ENCODE results near the gene ACAP3. TPM values are rescaled to one million over a fixed set of nuclear protein-coding genes. Genes with fewer than 3 reads are reported as not detected.

The ACAP3 gene
- total RNA-seq, 6 experiments from 2014 or later: 39.4 to 50.8 (median 42.6) TPM

DNA sequence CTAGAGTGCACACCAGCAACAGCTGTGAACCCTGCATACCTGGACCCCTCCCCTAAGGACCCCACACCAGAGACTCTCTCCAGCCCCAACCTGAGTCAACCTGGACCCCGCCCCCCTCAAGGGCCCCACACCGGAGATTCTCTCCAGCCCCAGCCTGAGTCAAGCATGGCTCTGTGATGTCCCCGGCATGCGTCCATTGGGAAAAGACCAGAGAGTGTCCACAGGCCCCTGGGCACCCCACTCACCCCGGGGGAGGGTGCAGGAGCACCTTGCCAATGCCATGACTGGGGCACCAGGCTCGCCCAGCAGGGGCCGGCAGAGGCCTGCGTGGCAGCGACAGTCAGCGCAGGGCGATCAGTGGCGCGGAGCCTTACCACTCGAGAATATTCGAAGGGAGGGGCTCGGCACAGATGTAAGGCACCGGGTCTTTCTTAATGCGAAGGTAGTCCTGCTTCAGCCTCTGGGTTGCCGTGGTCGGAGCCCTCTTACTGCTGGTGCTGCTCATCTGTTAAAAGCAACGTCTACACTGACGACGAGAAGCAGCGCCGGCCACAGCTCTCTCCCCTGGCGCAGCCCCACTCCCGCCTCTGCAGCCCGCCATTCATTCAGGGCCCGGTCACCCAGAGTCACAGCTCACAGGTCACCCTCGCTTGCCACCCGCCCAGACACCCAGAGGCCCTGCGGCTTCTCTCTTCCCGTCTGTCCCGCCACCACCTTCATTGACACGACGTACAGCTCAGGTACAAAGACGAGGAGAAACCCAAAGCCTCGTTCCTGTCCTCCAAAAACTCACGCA, 40.0 kb downstream of the ACAP3 start:
- Mint-ChIP-seq H3K9me3 (no peaks in the 10 kb centered on the region), H3K4me3 (no peak overlapping the region), H3K4me1 (ENCODE audit: low read depth) (peaks cover 62% of the 10 kb centered on the region), H3K36me3 (ENCODE audit: low read depth) (peaks cover 39% of the 10 kb centered on the region), H3K27ac (peak overlapping the region; percentile 79), H3K27me3 (ENCODE audit: insufficient read depth) (peaks cover 10% of the 10 kb centered on the region)
- DNase-seq: no peak
- TF ChIP-seq, protein P1, sequence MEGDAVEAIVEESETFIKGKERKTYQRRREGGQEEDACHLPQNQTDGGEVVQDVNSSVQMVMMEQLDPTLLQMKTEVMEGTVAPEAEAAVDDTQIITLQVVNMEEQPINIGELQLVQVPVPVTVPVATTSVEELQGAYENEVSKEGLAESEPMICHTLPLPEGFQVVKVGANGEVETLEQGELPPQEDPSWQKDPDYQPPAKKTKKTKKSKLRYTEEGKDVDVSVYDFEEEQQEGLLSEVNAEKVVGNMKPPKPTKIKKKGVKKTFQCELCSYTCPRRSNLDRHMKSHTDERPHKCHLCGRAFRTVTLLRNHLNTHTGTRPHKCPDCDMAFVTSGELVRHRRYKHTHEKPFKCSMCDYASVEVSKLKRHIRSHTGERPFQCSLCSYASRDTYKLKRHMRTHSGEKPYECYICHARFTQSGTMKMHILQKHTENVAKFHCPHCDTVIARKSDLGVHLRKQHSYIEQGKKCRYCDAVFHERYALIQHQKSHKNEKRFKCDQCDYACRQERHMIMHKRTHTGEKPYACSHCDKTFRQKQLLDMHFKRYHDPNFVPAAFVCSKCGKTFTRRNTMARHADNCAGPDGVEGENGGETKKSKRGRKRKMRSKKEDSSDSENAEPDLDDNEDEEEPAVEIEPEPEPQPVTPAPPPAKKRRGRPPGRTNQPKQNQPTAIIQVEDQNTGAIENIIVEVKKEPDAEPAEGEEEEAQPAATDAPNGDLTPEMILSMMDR (IDR thresholded peaks at IDR 0.05): no peak

DNA sequence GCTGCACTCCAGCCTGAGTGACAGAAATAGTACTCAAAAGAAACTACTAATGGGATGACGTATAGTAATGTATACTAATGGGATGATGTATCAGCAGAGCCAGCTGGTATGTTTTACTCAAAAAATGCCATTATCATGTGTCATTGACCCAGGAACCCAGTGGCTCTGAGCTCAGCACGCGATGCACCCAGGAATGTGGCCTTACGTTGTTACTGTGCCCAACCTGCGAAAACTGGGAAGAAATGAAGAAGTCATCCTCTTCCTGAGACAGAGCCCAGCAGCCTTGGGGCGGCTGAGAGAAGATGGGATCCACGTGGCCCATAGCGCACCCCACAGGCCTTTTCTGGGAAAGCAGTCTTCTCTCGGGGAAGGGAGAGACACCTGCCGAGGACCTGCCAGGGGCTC, 42.9 kb downstream of the ACAP3 start:
- H3K4me3 Mint-ChIP-seq: peak overlapping the region; percentile 67
- DNase-seq: peak; percentile 100
- peak overlapping the region; percentile 99 for H3K27ac Mint-ChIP-seq
- peaks cover 46% of the 10 kb centered on the region for H3K4me1 Mint-ChIP-seq (ENCODE audit: low read depth)
- no peaks in the 10 kb centered on the region for H3K9me3 Mint-ChIP-seq
- H3K36me3 Mint-ChIP-seq (ENCODE audit: low read depth): peaks cover 26% of the 10 kb centered on the region
- TF ChIP-seq, protein P1 (IDR thresholded peaks at IDR 0.05): peak; percentile 77
- H3K27me3 Mint-ChIP-seq (ENCODE audit: insufficient read depth): peaks cover 13% of the 10 kb centered on the region

DNA sequence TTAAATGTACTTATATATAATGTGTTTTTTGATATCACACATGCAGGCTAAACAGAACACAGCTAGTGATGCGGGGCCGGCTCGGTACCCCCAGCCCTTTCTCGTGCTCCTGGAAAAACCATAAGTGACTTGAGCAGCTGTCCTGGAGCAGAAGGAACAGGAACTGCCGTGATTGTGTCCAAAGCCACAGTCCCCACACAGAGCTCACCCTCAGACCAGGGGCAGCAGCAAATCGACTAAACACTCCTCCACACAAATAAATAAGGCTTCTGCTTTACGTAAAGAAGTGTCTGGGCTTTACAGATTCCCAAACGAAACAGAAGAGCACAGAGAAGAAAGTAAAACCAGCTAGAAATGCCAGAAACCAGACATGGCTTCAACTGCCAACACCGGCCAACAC, 43.7 kb downstream of the ACAP3 start:
- TF ChIP-seq, protein P1 (IDR thresholded peaks at IDR 0.05): no peak
- Mint-ChIP-seq H3K27me3 (ENCODE audit: insufficient read depth) (peaks cover 14% of the 10 kb centered on the region), H3K4me1 (ENCODE audit: low read depth) (peaks cover 46% of the 10 kb centered on the region), H3K9me3 (no peaks in the 10 kb centered on the region), H3K36me3 (ENCODE audit: low read depth) (peaks cover 30% of the 10 kb centered on the region), H3K27ac (peak overlapping the region; percentile 99), H3K4me3 (peak overlapping the region; percentile 67; the same call in 1 of the 2 replicates)
- no peak for DNase-seq

DNA sequence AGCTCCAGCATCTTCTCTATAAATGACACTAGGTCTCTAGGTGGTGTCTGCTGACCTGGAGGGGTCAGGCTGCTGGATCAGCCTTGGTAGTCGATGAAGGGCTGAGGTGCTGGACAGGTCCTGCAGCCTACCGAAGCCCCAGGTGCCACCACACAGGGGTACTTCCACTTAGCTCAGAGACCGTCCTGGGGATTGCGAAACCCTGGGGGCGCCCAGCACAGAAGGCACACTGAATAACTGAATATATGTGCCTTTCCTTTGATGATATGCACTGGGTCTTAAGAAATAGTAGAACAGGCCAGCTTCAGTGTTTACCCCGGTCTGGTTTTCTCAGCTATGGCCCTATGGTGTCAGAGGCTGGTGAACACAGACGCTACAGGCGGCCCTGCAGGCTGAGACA, 45.0 kb downstream of the ACAP3 start:
- Mint-ChIP-seq H3K4me1 (ENCODE audit: low read depth) (peaks cover 51% of the 10 kb centered on the region), H3K27me3 (ENCODE audit: insufficient read depth) (peaks cover 12% of the 10 kb centered on the region), H3K9me3 (no peaks in the 10 kb centered on the region), H3K36me3 (ENCODE audit: low read depth) (peaks cover 30% of the 10 kb centered on the region), H3K27ac (peak overlapping the region; percentile 99), H3K4me3 (no peak overlapping the region)
- no peak for DNase-seq
- TF ChIP-seq, protein P1 (IDR thresholded peaks at IDR 0.05): no peak

DNA sequence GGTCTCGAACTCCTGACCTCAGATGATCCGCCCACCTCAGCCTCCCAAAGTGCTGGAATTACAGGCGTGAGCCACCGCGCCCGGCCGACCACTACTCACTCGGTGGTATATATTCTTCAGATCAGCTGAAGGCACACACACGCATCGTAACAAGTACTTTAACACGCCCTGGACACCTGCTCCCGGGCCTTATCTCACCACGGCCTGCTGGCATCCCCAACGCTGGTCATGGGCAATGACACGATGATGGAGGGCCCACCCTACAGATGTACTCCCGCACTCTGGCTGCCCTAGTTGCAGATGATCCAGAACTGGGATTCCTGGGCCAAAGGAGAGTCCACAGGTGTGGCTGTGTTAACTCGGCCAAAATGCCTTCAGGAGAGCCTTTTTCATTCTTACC, 45.7 kb downstream of the ACAP3 start:
- DNase-seq: no peak
- H3K27me3 Mint-ChIP-seq (ENCODE audit: insufficient read depth): peaks cover 11% of the 10 kb centered on the region
- H3K4me1 Mint-ChIP-seq (ENCODE audit: low read depth): peaks cover 47% of the 10 kb centered on the region
- peaks cover 30% of the 10 kb centered on the region for H3K36me3 Mint-ChIP-seq (ENCODE audit: low read depth)
- H3K27ac Mint-ChIP-seq: peak overlapping the region; percentile 31; the same call in 1 of the 2 replicates
- H3K4me3 Mint-ChIP-seq: no peak overlapping the region
- TF ChIP-seq, protein P1 (IDR thresholded peaks at IDR 0.05): no peak
- H3K9me3 Mint-ChIP-seq: no peaks in the 10 kb centered on the region
